Testis (tissue), 3 donors: ENCODE results near the gene IRF3. TPM values are rescaled to one million over a fixed set of nuclear protein-coding genes. Genes with fewer than 3 reads are reported as not detected.

Source experiments
- DNase-seq: peaks from one replicate; pipeline ENCODE4 v3.0.0-alpha.2; 2019
- H3K27ac ChIP-seq, 2 donors: fragments of 200-600 bp; sonication (generic); one replicate each; pipeline ENCODE4 v1.5.1; 2019
- H3K27me3 ChIP-seq: fragments of 200-600 bp; sonication (generic); one replicate; pipeline ENCODE4 v1.5.1; 2019
- H3K36me3 ChIP-seq: fragments of 200-600 bp; sonication (generic); one replicate; pipeline ENCODE4 v1.5.1; 2017; ENCODE audit warnings: low read depth; ENCODE audit errors: missing control alignments
- H3K4me1 ChIP-seq: fragments of 200-600 bp; sonication (generic); one replicate; pipeline ENCODE4 v1.5.1; 2019
- H3K4me3 ChIP-seq, 2 donors: fragments of 200-600 bp; sonication (generic); one replicate each; pipeline ENCODE4 v1.5.1; 2017 to 2019
- H3K9me3 ChIP-seq: fragments of 200-600 bp; sonication (generic); one replicate; pipeline ENCODE4 v1.5.1; 2017
- POLR2A ChIP-seq: fragments of 450-650 bp; IDR thresholded peaks from one replicate; pipeline ENCODE4 v1.6.1; 2017; ENCODE audit warnings: antibody characterized with exemption, mild to moderate bottlenecking, moderate library complexity
- WGBS, 2 donors: methylation state at CpG; one replicate each; pipeline ENCODE4 v1.1.5; 2018; 5-methylcytosine and 5-hydroxymethylcytosine counted together
- intact Hi-C: fragments of 100-400 bp; cut with DNase I; formaldehyde crosslinking; loops from one replicate; pipeline ENCODE4 v1.15.1; 2023; ENCODE audit warnings: low total_unique reads
- polyA plus RNA-seq: library from polyadenylated mRNA; stranded (reverse); fragments of 350-450 nt; fragmentation: Illumina TruSeq; extraction: RNeasy Lipid Tissue Mini Kit (QIAGEN cat#74804); gene quantifications from one replicate; pipeline ENCODE4 v1.2.3, GENCODE V29; 2014; ENCODE audit warnings: low read depth, low replicate concordance; ENCODE audit not compliant: insufficient read depth
- total RNA-seq, 2 donors: library from RNA; depleted of rRNA; stranded (reverse); fragments of >200 nt; gene quantifications; one replicate each; pipeline ENCODE4 v1.2.3, GENCODE V29; 2016
- TF ChIP-seq, protein P1 (sequence below), 3 experiments: fragments of 450-650 bp in 2 of 3; fragments of 200-600 bp in 1 of 3; sonication (generic) in 1 of 3; IDR thresholded peaks; one replicate each; pipeline ENCODE4 v1.5.1; 2016 to 2019; ENCODE audit warnings: antibody characterized with exemption in 3 of 3, mild to moderate bottlenecking in 2 of 3, moderate library complexity in 1 of 3

The IRF3 gene
- total and polyA plus RNA-seq, 3 donors from 2014 or later: 34.9 to 51.6 (median 50.1) TPM

DNA sequence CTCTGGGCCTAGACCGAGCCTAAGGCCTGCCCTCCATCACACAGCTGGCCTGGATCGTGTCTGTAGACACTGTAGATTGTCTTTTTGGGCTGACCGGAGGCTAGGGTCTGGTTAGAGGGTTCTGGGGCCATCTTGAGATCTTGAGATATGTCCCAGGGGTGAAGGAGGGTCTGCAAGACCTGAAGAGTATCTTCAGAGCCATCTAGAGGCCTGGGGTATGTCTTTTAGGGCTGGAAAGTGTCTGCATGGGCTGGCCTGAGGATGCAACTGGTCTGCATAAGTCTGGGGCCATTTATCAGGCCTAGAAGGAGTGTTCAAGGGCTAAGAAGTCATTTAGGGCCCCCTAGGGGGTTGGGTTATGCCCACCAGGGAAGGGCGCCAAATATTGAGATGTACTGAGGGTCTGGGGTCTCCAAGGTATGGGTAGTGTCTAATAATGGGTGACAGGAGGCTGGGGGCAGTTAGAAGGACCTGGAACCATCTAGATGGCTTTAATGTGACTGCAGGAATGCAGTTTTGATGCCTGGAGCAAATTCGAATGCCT is 23.1 kb downstream of the IRF3 start:
- Histone ChIP-seq H3K36me3 (no peaks in the 10 kb centered on the region), H3K4me3 (peak overlapping the region; percentile 82 to 84), H3K27ac (peak overlapping the region; percentile 93 to 99), H3K4me1 (peaks cover 48% of the 10 kb centered on the region), H3K27me3 (no peaks in the 10 kb centered on the region), H3K9me3 (no peaks in the 10 kb centered on the region)
- 2 to 8% methylated on average over 3 to 5 of the region's 5 CpGs for whole genome bisulfite sequencing, 2 donors
- no peak for TF ChIP-seq POLR2A
- TF ChIP-seq, protein P1, sequence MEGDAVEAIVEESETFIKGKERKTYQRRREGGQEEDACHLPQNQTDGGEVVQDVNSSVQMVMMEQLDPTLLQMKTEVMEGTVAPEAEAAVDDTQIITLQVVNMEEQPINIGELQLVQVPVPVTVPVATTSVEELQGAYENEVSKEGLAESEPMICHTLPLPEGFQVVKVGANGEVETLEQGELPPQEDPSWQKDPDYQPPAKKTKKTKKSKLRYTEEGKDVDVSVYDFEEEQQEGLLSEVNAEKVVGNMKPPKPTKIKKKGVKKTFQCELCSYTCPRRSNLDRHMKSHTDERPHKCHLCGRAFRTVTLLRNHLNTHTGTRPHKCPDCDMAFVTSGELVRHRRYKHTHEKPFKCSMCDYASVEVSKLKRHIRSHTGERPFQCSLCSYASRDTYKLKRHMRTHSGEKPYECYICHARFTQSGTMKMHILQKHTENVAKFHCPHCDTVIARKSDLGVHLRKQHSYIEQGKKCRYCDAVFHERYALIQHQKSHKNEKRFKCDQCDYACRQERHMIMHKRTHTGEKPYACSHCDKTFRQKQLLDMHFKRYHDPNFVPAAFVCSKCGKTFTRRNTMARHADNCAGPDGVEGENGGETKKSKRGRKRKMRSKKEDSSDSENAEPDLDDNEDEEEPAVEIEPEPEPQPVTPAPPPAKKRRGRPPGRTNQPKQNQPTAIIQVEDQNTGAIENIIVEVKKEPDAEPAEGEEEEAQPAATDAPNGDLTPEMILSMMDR (IDR thresholded peaks at IDR 0.05): no peak
- DNase-seq: no peak
- intact Hi-C loops: no loop called here

DNA sequence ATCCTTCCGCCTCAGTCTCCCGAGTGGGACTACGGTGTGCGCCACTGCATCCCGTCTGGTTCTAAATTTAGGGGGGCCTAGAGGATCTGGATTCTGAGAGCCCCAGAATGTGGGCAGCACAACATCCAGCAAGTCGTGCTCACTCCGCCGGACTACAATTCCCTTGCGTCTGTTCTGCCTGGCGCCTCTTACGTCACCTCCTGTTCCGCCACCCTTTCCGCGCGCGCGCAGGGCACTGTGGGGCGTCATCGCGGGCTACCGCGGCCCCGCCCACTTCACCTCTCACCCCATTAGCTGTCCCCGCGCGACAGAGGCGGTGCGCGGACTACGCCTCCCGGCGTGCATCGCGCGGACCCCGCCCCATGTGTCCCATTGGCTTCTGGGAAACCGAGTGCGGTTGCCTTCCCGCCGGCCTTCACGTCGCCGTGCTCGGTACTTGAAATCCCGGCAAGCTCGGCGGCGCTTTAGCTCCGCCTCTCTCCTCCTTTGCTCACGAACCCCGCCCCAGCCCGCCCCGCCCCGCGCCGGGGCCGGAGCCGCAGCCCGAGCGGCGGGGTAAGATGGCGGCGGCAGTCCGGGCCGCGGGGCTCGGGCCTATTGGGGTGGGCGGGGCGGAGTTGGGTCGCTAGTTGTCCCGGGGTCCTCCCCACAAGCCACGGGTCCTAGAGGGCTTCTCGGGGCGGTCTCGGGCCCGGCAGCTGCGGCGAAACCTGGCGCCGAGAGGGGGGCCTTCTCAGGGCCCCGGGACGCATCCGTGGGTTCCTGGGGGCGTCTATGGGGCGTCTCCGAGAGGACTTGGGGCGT is 23.8 kb downstream of the IRF3 start, which contains the start of gene SCAF1:
Gene SCAF1 (plus strand): TSS at position 522 of the 804 bp plus-strand sequence. CDS start 2,818 bp downstream, outside the sequence.
- WGBS, 2 donors: 0 to 1% methylated on average over 19 to 77 of the region's 87 CpGs
- no peaks in the 10 kb centered on the region for H3K36me3 ChIP-seq
- peak within 1 kb of the TSS; percentile 82 to 84 for H3K4me3 ChIP-seq
- H3K4me1 ChIP-seq: peaks cover 48% of the 10 kb centered on the region
- no peaks in the 10 kb centered on the region for H3K27me3 ChIP-seq
- H3K27ac ChIP-seq: peak within 1 kb of the TSS; percentile 98 to 99
- peak; percentile 99 for DNase-seq
- intact Hi-C loops: no loop called here
- TF ChIP-seq, protein P1 (IDR thresholded peaks at IDR 0.05): no peak
- peak; percentile 77 for TF ChIP-seq POLR2A
- H3K9me3 ChIP-seq: no peaks in the 10 kb centered on the region

- TF ChIP-seq, protein P1 (IDR thresholded peaks at IDR 0.05): no peak
- TF ChIP-seq POLR2A: peak; percentile 49
- intact Hi-C loops: no loop called here
- Histone ChIP-seq H3K36me3 (no peaks in the 10 kb centered on the region), H3K4me3 (peak within 1 kb of the TSS; percentile 82 to 84), H3K4me1 (peaks cover 48% of the 10 kb centered on the region), H3K9me3 (no peaks in the 10 kb centered on the region), H3K27me3 (no peaks in the 10 kb centered on the region), H3K27ac (peak within 1 kb of the TSS; percentile 98 to 99)
- peak; percentile 100 for DNase-seq
- WGBS, 2 donors: 0% methylated on average over 30 to 47 of the region's 51 CpGs
Measured at GRCh38 chr19:49640113-49640898, 25.4 kb downstream of the IRF3 start, which contains the start of gene RRAS. Gene RRAS (minus strand): TSS chr19:49640143. CDS start chr19:49640098, 45 bp downstream.

GRCh38 chr19:49639401-49640112 is 26.1 kb downstream of the IRF3 start:
- Histone ChIP-seq H3K4me1 (peaks cover 48% of the 10 kb centered on the region), H3K4me3 (peak overlapping the region; percentile 70 to 84), H3K27me3 (no peaks in the 10 kb centered on the region), H3K9me3 (no peaks in the 10 kb centered on the region), H3K36me3 (no peaks in the 10 kb centered on the region), H3K27ac (peak overlapping the region; percentile 98 to 99)
- DNase-seq: no peak
- intact Hi-C loops: no loop called here
- WGBS, 2 donors: 7 to 15% methylated on average over 8 to 24 of the region's 31 CpGs
- TF ChIP-seq, protein P1 (IDR thresholded peaks at IDR 0.05): no peak
- TF ChIP-seq POLR2A: no peak
